H1 (cell line): ENCODE measurements around the gene LEO1. TPM values are rescaled to one million over a fixed set of nuclear protein-coding genes. Genes with fewer than 3 reads are reported as not detected.

Experiments
- CTCF ChIA-PET: fragments of 300-600 bp; sonication (Branson Sonifier 250); formaldehyde crosslinking; loops from one replicate; lab custom pipeline; 2021; ENCODE audit not compliant: partially characterized antibody; lab: Charles Lee
- POLR2A ChIA-PET: fragments of 300-600 bp; sonication (Branson Sonifier 250); formaldehyde crosslinking; loops from one replicate; lab custom pipeline; 2021; ENCODE audit warnings: inconsistent platforms; ENCODE audit not compliant: partially characterized antibody; lab: Charles Lee
- DNase-seq, 2 experiments: peaks; one replicate each; pipeline versions ENCODE4 v3.0.0 to v3.0.0-alpha.2; 2010 to 2022; ENCODE audit warnings: low spot score in 2 of 2, low read depth in 1 of 2, mixed read lengths in 1 of 2
- FAIRE-seq: peaks from 2 replicates; lab custom pipeline; 2011; peaks lifted over from hg19 to GRCh38; lab: Jason Lieb, UNC
- H2AFZ ChIP-seq: 2 replicates; pipeline ENCODE4 v1.8.1; 2012; ENCODE audit warnings: low read length, inconsistent platforms
- H2AK5ac ChIP-seq: 2 replicates; pipeline ENCODE4 v1.6.1; 2013; ENCODE audit warnings: low read depth, low read length
- H2BK120ac ChIP-seq: replicated peaks from 2 replicates; pipeline ENCODE3; 2013; ENCODE audit warnings: low read depth, low read length, inconsistent platforms
- H2BK12ac ChIP-seq: 2 replicates; pipeline ENCODE4 v1.6.1; 2013; ENCODE audit warnings: low read depth, low read length
- H2BK15ac ChIP-seq: 2 replicates; pipeline ENCODE4 v1.6.1; 2013; ENCODE audit warnings: low read length
- H2BK20ac ChIP-seq: 2 replicates; pipeline ENCODE4 v1.6.1; 2013; ENCODE audit warnings: low read length
- H2BK5ac ChIP-seq: 2 replicates; pipeline ENCODE4 v1.6.1; 2013; ENCODE audit warnings: low read depth, low read length
- H3K14ac ChIP-seq: 2 replicates; pipeline ENCODE4 v1.6.1; 2013; ENCODE audit warnings: inconsistent platforms; ENCODE audit not compliant: insufficient read length
- H3K18ac ChIP-seq: 2 replicates; pipeline ENCODE4 v1.6.1; 2013; ENCODE audit warnings: low read length; ENCODE audit errors: extremely low read depth
- H3K23ac ChIP-seq: 2 replicates; pipeline ENCODE4 v1.6.1; 2013; ENCODE audit warnings: inconsistent platforms; ENCODE audit not compliant: insufficient read length
- H3K23me2 ChIP-seq: 2 replicates; pipeline ENCODE4 v1.6.1; 2013; ENCODE audit warnings: low read depth, low read length
- H3K27ac ChIP-seq: 2 replicates; pipeline ENCODE4 v1.6.1; 2011; ENCODE audit warnings: low read depth, low read length, inconsistent platforms
- H3K27me3 ChIP-seq, 4 experiments: replicated peaks in 1 of 4; 1 replicate in 1 of 4; 2 replicates in 3 of 4; pipeline versions ENCODE4 v1.6.1 to v1.8.1; 2011 to 2013; ENCODE audit warnings: low read length in 3 of 4, mild to moderate bottlenecking in 3 of 4, inconsistent platforms in 2 of 4, mixed read lengths in 2 of 4, moderate library complexity in 1 of 4; ENCODE audit not compliant: control insufficient read depth in 3 of 4, insufficient read depth in 3 of 4; ENCODE audit errors: extremely low read depth in 1 of 4
- H3K36me3 ChIP-seq, 4 experiments: 2 replicates each; pipeline versions ENCODE4 v1.6.1 to v1.8.1; 2011 to 2013; ENCODE audit warnings: mild to moderate bottlenecking in 4 of 4, low read length in 3 of 4, moderate library complexity in 2 of 4, control low read depth in 1 of 4, inconsistent platforms in 1 of 4; ENCODE audit not compliant: insufficient read depth in 4 of 4, control insufficient read depth in 2 of 4
- H3K4ac ChIP-seq: replicated peaks from 2 replicates; pipeline ENCODE3; 2013; ENCODE audit warnings: low read length, low read depth, mixed read lengths, inconsistent platforms; ENCODE audit not compliant: insufficient read length
- H3K4me1 ChIP-seq, 4 experiments: replicated peaks in 1 of 4; 1 replicate in 1 of 4; 2 replicates in 3 of 4; pipeline versions ENCODE4 v1.6.1 to v1.8.1; 2011 to 2013; ENCODE audit warnings: low read length in 3 of 4, inconsistent platforms in 2 of 4, mixed read lengths in 1 of 4; ENCODE audit not compliant: insufficient read depth in 4 of 4, control insufficient read depth in 3 of 4
- H3K4me2 ChIP-seq, 2 experiments: 2 replicates each; pipeline versions ENCODE4 v1.6.1 to v1.8.1; 2011 to 2013; ENCODE audit warnings: low read depth in 2 of 2, low read length in 2 of 2, control low read depth in 1 of 2, inconsistent platforms in 1 of 2, mild to moderate bottlenecking in 1 of 2; ENCODE audit not compliant: insufficient read depth in 1 of 2
- H3K4me3 ChIP-seq, 4 experiments: fragments of 200-600, 300-600 bp in 1 of 4; sonication (generic), shearing (Covaris generic), sonication (Bioruptor Twin) in 1 of 4; 2 replicates each; pipeline versions ENCODE4 v1.5.1 to v1.8.1; 2011 to 2016; ENCODE audit warnings: low read length in 4 of 4, low read depth in 3 of 4, control low read depth in 2 of 4, inconsistent platforms in 2 of 4, mild to moderate bottlenecking in 2 of 4, mixed read lengths in 1 of 4, moderate library complexity in 1 of 4; ENCODE audit not compliant: insufficient read depth in 2 of 4; ENCODE audit errors: extremely low read depth in 1 of 4
- H3K56ac ChIP-seq: replicated peaks from 2 replicates; pipeline ENCODE3; 2013; ENCODE audit warnings: low read depth, mild to moderate bottlenecking, mixed read lengths, low read length, inconsistent platforms; ENCODE audit not compliant: insufficient read length
- H3K79me1 ChIP-seq: 2 replicates; pipeline ENCODE4 v1.6.1; 2013; ENCODE audit warnings: low read depth, low read length, control low read depth
- H3K79me2 ChIP-seq, 2 experiments: 2 replicates each; pipeline versions ENCODE4 v1.6.1 to v1.8.1; 2012 to 2013; ENCODE audit warnings: low read length in 2 of 2, mild to moderate bottlenecking in 2 of 2, inconsistent platforms in 1 of 2; ENCODE audit not compliant: insufficient read depth in 2 of 2, control insufficient read depth in 1 of 2
- H3K9ac ChIP-seq, 4 experiments: replicated peaks in 1 of 4; 1 replicate in 1 of 4; 2 replicates in 3 of 4; pipeline versions ENCODE4 v1.6.1 to v1.8.1; 2011 to 2013; ENCODE audit warnings: low read depth in 3 of 4, low read length in 3 of 4, control low read depth in 2 of 4, mild to moderate bottlenecking in 2 of 4, moderate library complexity in 2 of 4, inconsistent platforms in 1 of 4; ENCODE audit errors: extremely low read depth in 1 of 4
- H3K9me3 ChIP-seq, 2 experiments: 2 replicates each; pipeline versions ENCODE4 v1.6.1 to v1.8.1; 2012 to 2013; ENCODE audit warnings: mild to moderate bottlenecking in 2 of 2, moderate library complexity in 2 of 2, control low read depth in 1 of 2, inconsistent platforms in 1 of 2, low read depth in 1 of 2, low read length in 1 of 2, mixed read lengths in 1 of 2; ENCODE audit not compliant: insufficient read depth in 2 of 2
- H4K20me1 ChIP-seq, 2 experiments: replicated peaks in 1 of 2; 2 replicates each; pipeline versions ENCODE3 to v1.8.1; 2011 to 2013; ENCODE audit warnings: inconsistent platforms in 2 of 2, low read length in 2 of 2, mild to moderate bottlenecking in 1 of 2; ENCODE audit not compliant: insufficient read depth in 2 of 2, control insufficient read depth in 1 of 2
- H4K5ac ChIP-seq: 2 replicates; pipeline ENCODE4 v1.6.1; 2013; ENCODE audit warnings: low read length, low read depth, mixed read lengths, inconsistent platforms; ENCODE audit not compliant: insufficient read length
- H4K8ac ChIP-seq: 2 replicates; pipeline ENCODE4 v1.8.0; 2013; ENCODE audit warnings: mild to moderate bottlenecking, moderate library complexity, low read length, inconsistent platforms; ENCODE audit not compliant: insufficient read depth; ENCODE audit errors: extremely low read depth
- H4K91ac ChIP-seq: replicated peaks from 2 replicates; pipeline ENCODE3; 2013; ENCODE audit warnings: low read length, mixed read lengths, inconsistent platforms; ENCODE audit not compliant: insufficient read length
- BRCA1 ChIP-seq: IDR thresholded peaks from 2 replicates; pipeline ENCODE4 v1.6.1; 2012; ENCODE audit warnings: low read depth, low read length, improper control_type of control experiment
- E2F6 ChIP-seq: IDR thresholded peaks from 2 replicates; pipeline ENCODE4 v1.6.1; 2012; ENCODE audit warnings: inconsistent platforms
- EGR1 ChIP-seq: IDR thresholded peaks from 2 replicates; pipeline ENCODE4 v1.6.1; 2011; ENCODE audit warnings: low read depth, low read length, borderline replicate concordance
- EP300 ChIP-seq, 2 experiments: IDR thresholded peaks; 1 replicate in 1 of 2; 2 replicates in 1 of 2; pipeline ENCODE4 v1.6.1; 2011 to 2012; ENCODE audit warnings: low read depth in 2 of 2, low read length in 2 of 2, mild to moderate bottlenecking in 2 of 2, borderline replicate concordance in 1 of 2, inconsistent platforms in 1 of 2, moderate library complexity in 1 of 2
- HDAC2 ChIP-seq, 2 experiments: fragments of 300-600 bp in 1 of 2; sonication (generic) in 1 of 2; IDR thresholded peaks; 2 replicates each; pipeline ENCODE4 v1.6.1; 2011 to 2012; ENCODE audit warnings: low read depth in 2 of 2, low read length in 2 of 2, mild to moderate bottlenecking in 2 of 2, moderate library complexity in 2 of 2, borderline replicate concordance in 1 of 2, inconsistent platforms in 1 of 2
- HDAC6 ChIP-seq: IDR thresholded peaks from one replicate; pipeline ENCODE4 v1.7.1; 2012; ENCODE audit warnings: low read depth, mild to moderate bottlenecking, inconsistent platforms, low read length, moderate library complexity
- MAFK ChIP-seq: IDR thresholded peaks from 2 replicates; pipeline ENCODE4 v1.6.1; 2012; ENCODE audit warnings: low read depth, mild to moderate bottlenecking, improper control_type of control experiment, low read length
- NRF1 ChIP-seq: IDR thresholded peaks from 2 replicates; pipeline ENCODE4 v1.6.1; 2011; ENCODE audit warnings: mild to moderate bottlenecking, low read depth, low read length, improper control_type of control experiment
- RBBP5 ChIP-seq: IDR thresholded peaks from 2 replicates; pipeline ENCODE4 v1.7.1; 2012; ENCODE audit warnings: low read depth, mild to moderate bottlenecking, inconsistent platforms, low read length, moderate library complexity, borderline replicate concordance
- TBP ChIP-seq: IDR thresholded peaks from 2 replicates; pipeline ENCODE4 v1.6.1; 2011; ENCODE audit warnings: low read depth, low read length, improper control_type of control experiment
- WGBS, 2 experiments: shearing (Covaris generic) in 1 of 2; methylation state at CpG; one replicate each; pipeline versions ENCODE4 v1.1.6 to v1.1.7; 2013 to 2015; ENCODE audit warnings: low lambda C conversion rate in 2 of 2, mixed read lengths in 2 of 2, inconsistent platforms in 1 of 2, low coverage in 1 of 2, missing lambda C conversion rate in 1 of 2; ENCODE audit not compliant: insufficient replicate concordance in 2 of 2, insufficient coverage in 1 of 2, insufficient read length in 1 of 2; ENCODE audit errors: extremely low coverage in 1 of 2, missing lambda C conversion rate in 1 of 2; 5-methylcytosine and 5-hydroxymethylcytosine counted together
- polyA plus RNA-seq, 7 experiments: library from polyadenylated mRNA; depleted of rRNA in 3 of 7; stranded (reverse) in 5 of 7; unstranded in 2 of 7; fragments of >200 nt in 5 of 7; fragments of 200-250 nt in 2 of 7; gene quantifications; 1 replicate in 5 of 7; 2 replicates in 1 of 7; 4 replicates in 1 of 7; pipeline versions ENCODE4 v1.2.1 to v1.2.3, GENCODE V29; 2011 to 2013; ENCODE audit warnings: missing spikeins in 2 of 7, mixed read lengths in 2 of 7
- total RNA-seq: library from RNA; stranded (reverse); fragmentation: NEBNext Ultra II Directional; extraction: Animal tissue kit (Norgen Biotek cat#: 25700); gene quantifications from 2 replicates; pipeline ENCODE4 v1.2.1, GENCODE V29; 2021
- TF ChIP-seq, protein P1 (sequence below): IDR thresholded peaks from 2 replicates; pipeline ENCODE4 v1.6.1; 2012; ENCODE audit warnings: low read length, inconsistent platforms

LEO1 gene
- total and polyA plus RNA-seq, 2 of the 8 experiments (the other 6 are each of a cell fraction or from before 2014, with no cell fraction given), result 1.6 to 27.4 TPM

- FAIRE-seq (no peak), DNase-seq (no peak)
- Histone ChIP-seq H2BK15ac (no peak overlapping the region), H3K9me3 (no peaks in the 10 kb centered on the region), H4K91ac (no peak overlapping the region), H3K36me3 (no peaks in the 10 kb centered on the region), H3K27ac (no peak overlapping the region), H2AFZ (no peak overlapping the region), H3K4me3 (no peak overlapping the region), H3K14ac (no peak overlapping the region), H4K8ac (no peak overlapping the region), H2AK5ac (no peak overlapping the region), H3K4ac (no peak overlapping the region), H3K23me2 (no peaks in the 10 kb centered on the region), H3K23ac (no peak overlapping the region), H3K18ac (no peak overlapping the region), H2BK20ac (no peak overlapping the region), H2BK5ac (no peak overlapping the region), H4K20me1 (no peaks in the 10 kb centered on the region), H3K79me2 (peaks cover under 1% of the 10 kb centered on the region in 2 experiments; a peak in 2 of 4 replicates), H3K4me1 (peaks cover 0 to 5% (median 0%) of the 10 kb centered on the region in 4 experiments; a peak in 1 of 7 replicates), H2BK12ac (no peak overlapping the region), H3K56ac (no peak overlapping the region), H3K27me3 (no peaks in the 10 kb centered on the region), H3K79me1 (no peaks in the 10 kb centered on the region), H4K5ac (no peak overlapping the region), H3K4me2 (no peak overlapping the region), H3K9ac (no peak overlapping the region), H2BK120ac (no peak overlapping the region)
- ChIA-PET CTCF (no interaction called here), POLR2A (interaction anchor here (0.6 to 1.2 kb wide), 3 partner anchors 8 to 220 kb away, joined by 3 to 4 read pairs (median 3); no protein-coding TSS in a partner anchor)
- 83% methylated on average over 1 of the region's 1 CpG; no CpG with 5 or more reads in 1 of the 2 experiments for WGBS, 2 experiments
- TF ChIP-seq TBP (no peak), EP300 (IDR thresholded peaks at IDR 0.05; ENCODE audit: borderline replicate concordance in 1 of 2, low read depth in 2 of 2, low read length in 2 of 2) (no peak), RBBP5 (no peak), E2F6 (no peak), MAFK (no peak), NRF1 (no peak), EGR1 (no peak), HDAC2 (IDR thresholded peaks at IDR 0.05; ENCODE audit: borderline replicate concordance in 1 of 2, low read depth in 2 of 2, low read length in 2 of 2) (no peak), BRCA1 (no peak), HDAC6 (no peak)
- TF ChIP-seq, protein P1, sequence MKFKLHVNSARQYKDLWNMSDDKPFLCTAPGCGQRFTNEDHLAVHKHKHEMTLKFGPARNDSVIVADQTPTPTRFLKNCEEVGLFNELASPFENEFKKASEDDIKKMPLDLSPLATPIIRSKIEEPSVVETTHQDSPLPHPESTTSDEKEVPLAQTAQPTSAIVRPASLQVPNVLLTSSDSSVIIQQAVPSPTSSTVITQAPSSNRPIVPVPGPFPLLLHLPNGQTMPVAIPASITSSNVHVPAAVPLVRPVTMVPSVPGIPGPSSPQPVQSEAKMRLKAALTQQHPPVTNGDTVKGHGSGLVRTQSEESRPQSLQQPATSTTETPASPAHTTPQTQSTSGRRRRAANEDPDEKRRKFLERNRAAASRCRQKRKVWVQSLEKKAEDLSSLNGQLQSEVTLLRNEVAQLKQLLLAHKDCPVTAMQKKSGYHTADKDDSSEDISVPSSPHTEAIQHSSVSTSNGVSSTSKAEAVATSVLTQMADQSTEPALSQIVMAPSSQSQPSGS, result no peak
Measured at GRCh38 chr15:52014616-52015015, 43.0 kb upstream of the LEO1 start.
